HL-60 (cell line): ENCODE data around the gene GRHL1.

Source experiments
- DNase-seq, 2 experiments: peaks; one replicate each; pipeline ENCODE4 v3.0.0-alpha.2; 2010 to 2020; ENCODE audit warnings: low read depth in 1 of 2, low spot score in 1 of 2
- H3K27ac ChIP-seq: fragments of 250-450 bp; sonication (Bioruptor Pico); replicated peaks from 2 replicates; pipeline ENCODE4 v1.5.1; 2020; ENCODE audit warnings: mild to moderate bottlenecking, moderate library complexity
- H3K27me3 ChIP-seq: fragments of 250-450 bp; sonication (Bioruptor Pico); 2 replicates; pipeline ENCODE4 v1.5.1; 2021; ENCODE audit warnings: mild to moderate bottlenecking, moderate library complexity; ENCODE audit not compliant: insufficient read depth, poor library complexity, severe bottlenecking
- H3K4me3 ChIP-seq: replicated peaks from 2 replicates; pipeline ENCODE4 v1.5.1; 2011; ENCODE audit warnings: mild to moderate bottlenecking, control low read depth, low read length; ENCODE audit not compliant: insufficient read depth
- CTCF ChIP-seq: IDR thresholded peaks from one replicate; pipeline ENCODE4 v1.5.1; 2011; ENCODE audit warnings: low read length, control low read depth, inconsistent platforms; ENCODE audit not compliant: insufficient read depth
- GABPA ChIP-seq: IDR thresholded peaks from 2 replicates; pipeline ENCODE4 v1.6.1; 2012; ENCODE audit warnings: low read depth
- POLR2AphosphoS5 ChIP-seq: IDR thresholded peaks from 2 replicates; pipeline ENCODE4 v1.6.1; 2012; ENCODE audit warnings: low read depth
- REST ChIP-seq: IDR thresholded peaks from 2 replicates; pipeline ENCODE4 v1.6.1; 2012; ENCODE audit warnings: low read depth; ENCODE audit not compliant: insufficient replicate concordance
- SPI1 ChIP-seq: IDR thresholded peaks from 2 replicates; pipeline ENCODE4 v1.6.1; 2012; ENCODE audit warnings: low read depth, mild to moderate bottlenecking, borderline replicate concordance

Gene GRHL1

GRCh38 chr2:9971890-9972289, 20.4 kb downstream of the GRHL1 start:
- H3K27ac ChIP-seq: no peak overlapping the region
- DNase-seq: no peak
- peaks cover 2% of the 10 kb centered on the region for H3K27me3 ChIP-seq
- no peak overlapping the region for H3K4me3 ChIP-seq
- no peak for TF ChIP-seq GABPA
- TF ChIP-seq POLR2AphosphoS5: no peak
- no peak for TF ChIP-seq SPI1
- no peak for TF ChIP-seq REST
- no peak for TF ChIP-seq CTCF

- no peak overlapping the region for H3K27ac ChIP-seq
- no peak for TF ChIP-seq GABPA
- TF ChIP-seq SPI1: no peak
- TF ChIP-seq REST: no peak
- TF ChIP-seq CTCF: no peak
- TF ChIP-seq POLR2AphosphoS5: no peak
- H3K27me3 ChIP-seq: peaks cover 2% of the 10 kb centered on the region
- DNase-seq: no peak
- H3K4me3 ChIP-seq: no peak overlapping the region
These were observed 21.4 kb downstream of the GRHL1 start for GRCh38 chr2:9972621-9973479.

- peaks cover 2% of the 10 kb centered on the region for H3K27me3 ChIP-seq
- H3K4me3 ChIP-seq: no peak overlapping the region
- TF ChIP-seq CTCF: no peak
- no peak for TF ChIP-seq POLR2AphosphoS5
- TF ChIP-seq REST: no peak
- TF ChIP-seq SPI1: no peak
- TF ChIP-seq GABPA: no peak
- H3K27ac ChIP-seq: no peak overlapping the region
- DNase-seq: no peak
These were observed 22.2 kb downstream of the GRHL1 start for GRCh38 chr2:9973690-9974089.
